Keratinocyte (primary cell): Measurements from ENCODE around the gene CCT8L2. TPM values are rescaled to one million over a fixed set of nuclear protein-coding genes. Genes with fewer than 3 reads are reported as not detected.
"Not testable (repeated sequence)": the region's sequence is repeated elsewhere in the genome, so short reads cannot be mapped to it uniquely, and the experiment has no call there.

ENCODE experiments used
- DNase-seq: peaks from one replicate; pipeline ENCODE4 v3.0.0-alpha.2; 2011; ENCODE audit warnings: low read depth, missing footprints, low spot score
- FAIRE-seq: peaks from 2 replicates; lab custom pipeline; 2011; peaks lifted over from hg19 to GRCh38; lab: Jason Lieb, UNC
- H2AFZ ChIP-seq: 2 replicates; pipeline ENCODE4 v1.6.0; 2012; ENCODE audit warnings: low read length, control low read depth, inconsistent platforms; ENCODE audit not compliant: control insufficient read depth
- H3K27ac ChIP-seq: 2 replicates; pipeline ENCODE4 v1.5.1; 2011; ENCODE audit warnings: low read length; ENCODE audit not compliant: control insufficient read depth, insufficient read depth
- H3K27me3 ChIP-seq: 3 replicates; pipeline ENCODE4 v1.6.0; 2011; ENCODE audit warnings: low read length; ENCODE audit not compliant: control insufficient read depth, insufficient read depth; ENCODE audit errors: extremely low read depth
- H3K36me3 ChIP-seq, 2 experiments: 2 replicates in 1 of 2; 3 replicates in 1 of 2; pipeline ENCODE4 v1.5.1; 2011; ENCODE audit warnings: low read length in 2 of 2, mild to moderate bottlenecking in 1 of 2; ENCODE audit not compliant: control insufficient read depth in 2 of 2, insufficient read depth in 2 of 2; ENCODE audit errors: extremely low read depth in 1 of 2
- H3K4me1 ChIP-seq: 3 replicates; pipeline ENCODE4 v1.5.1; 2011; ENCODE audit warnings: low read length; ENCODE audit not compliant: control insufficient read depth, insufficient read depth; ENCODE audit errors: extremely low read depth
- H3K4me2 ChIP-seq: 3 replicates; pipeline ENCODE4 v1.6.0; 2011; ENCODE audit warnings: low read depth, low read length; ENCODE audit not compliant: control insufficient read depth, insufficient read depth; ENCODE audit errors: extremely low read depth
- H3K4me3 ChIP-seq, 3 experiments: fragments of 200-600 bp in 1 of 3; sonication (generic) in 1 of 3; 2 replicates in 2 of 3; 3 replicates in 1 of 3; pipeline ENCODE4 v1.5.1; 2011 to 2016; ENCODE audit warnings: low read length in 3 of 3, mild to moderate bottlenecking in 3 of 3, control low read depth in 2 of 3, inconsistent platforms in 1 of 3, low read depth in 1 of 3, mixed read lengths in 1 of 3, mixed run types in 1 of 3, moderate library complexity in 1 of 3; ENCODE audit not compliant: control insufficient read depth in 2 of 3, insufficient read depth in 2 of 3; ENCODE audit errors: extremely low read depth in 1 of 3
- H3K79me2 ChIP-seq: 2 replicates; pipeline ENCODE4 v1.6.0; 2012; ENCODE audit warnings: low read length; ENCODE audit not compliant: control insufficient read depth, insufficient read depth
- H3K9ac ChIP-seq: 3 replicates; pipeline ENCODE4 v1.6.0; 2011; ENCODE audit warnings: low read length; ENCODE audit not compliant: control insufficient read depth, insufficient read depth; ENCODE audit errors: extremely low read depth
- H3K9me1 ChIP-seq: 3 replicates; pipeline ENCODE4 v1.6.0; 2011; ENCODE audit warnings: low read length; ENCODE audit not compliant: control insufficient read depth, insufficient read depth; ENCODE audit errors: extremely low read depth
- H3K9me3 ChIP-seq: 2 replicates; pipeline ENCODE4 v1.5.1; 2012; ENCODE audit warnings: low read depth, low read length; ENCODE audit not compliant: control insufficient read depth
- H4K20me1 ChIP-seq: 3 replicates; pipeline ENCODE4 v1.6.0; 2011; ENCODE audit warnings: low read length; ENCODE audit not compliant: control insufficient read depth, insufficient read depth; ENCODE audit errors: extremely low read depth
- EZH2 ChIP-seq: IDR thresholded peaks from one replicate; pipeline ENCODE4 v1.6.1; 2012; ENCODE audit warnings: inconsistent platforms, mild to moderate bottlenecking, low read length, moderate library complexity
- dilution Hi-C: fragments of 300-500 bp; cut with MboI; formaldehyde crosslinking; loops from one replicate; pipeline ENCODE4 v1.7.0; 2020; ENCODE audit warnings: low sequenced_read_pairs; ENCODE audit not compliant: extremely low pct_ligation_motif_present
- polyA plus RNA-seq, 5 experiments: library from polyadenylated mRNA; depleted of rRNA in 3 of 5; stranded (reverse) in 3 of 5; stranded (forward) in 1 of 5; unstranded in 1 of 5; fragments of >200 nt; gene quantifications; 1 replicate in 1 of 5; 2 replicates in 3 of 5; 3 replicates in 1 of 5; pipeline versions ENCODE4 v1.2.1 to v1.2.3, GENCODE V29; 2011 to 2012; ENCODE audit warnings: missing spikeins in 2 of 5, low read depth in 1 of 5, low replicate concordance in 1 of 5
- TF ChIP-seq, protein P1 (sequence below), 3 experiments: IDR thresholded peaks in 1 of 3; conservative IDR thresholded peaks in 1 of 3; optimal IDR thresholded peaks in 1 of 3; 2 replicates in 2 of 3; 3 replicates in 1 of 3; pipeline versions ENCODE3 to v1.5.1; 2011; ENCODE audit warnings: low read length in 3 of 3, mild to moderate bottlenecking in 3 of 3, moderate library complexity in 2 of 3, control low read depth in 1 of 3, inconsistent platforms in 1 of 3; ENCODE audit not compliant: insufficient read depth in 2 of 3; ENCODE audit errors: extremely low read depth in 1 of 3

Gene CCT8L2
- polyA plus RNA-seq, 1 donor (not counting 4 experiments of a cell fraction or from before 2014, with no cell fraction given), result not detected

GRCh38 chr22:16559056-16559955 lies 33.3 kb downstream of the CCT8L2 start:
- no peak for FAIRE-seq
- H4K20me1 ChIP-seq, result no peaks in the 10 kb centered on the region
- H3K4me2 ChIP-seq, result no peak overlapping the region
- H3K4me3 ChIP-seq, result no peak overlapping the region
- no peaks in the 10 kb centered on the region for H3K4me1 ChIP-seq
- no peak overlapping the region for H3K9ac ChIP-seq
- no peaks in the 10 kb centered on the region for H3K36me3 ChIP-seq
- H3K9me3 ChIP-seq, result no peaks in the 10 kb centered on the region
- no peaks in the 10 kb centered on the region for H3K27me3 ChIP-seq
- no peaks in the 10 kb centered on the region for H3K9me1 ChIP-seq
- no peak overlapping the region for H2AFZ ChIP-seq
- DNase-seq, result no peak
- dilution Hi-C loops, result no loop called here
- H3K79me2 ChIP-seq, result no peaks in the 10 kb centered on the region
- TF ChIP-seq EZH2, result no peak
- TF ChIP-seq, protein P1, sequence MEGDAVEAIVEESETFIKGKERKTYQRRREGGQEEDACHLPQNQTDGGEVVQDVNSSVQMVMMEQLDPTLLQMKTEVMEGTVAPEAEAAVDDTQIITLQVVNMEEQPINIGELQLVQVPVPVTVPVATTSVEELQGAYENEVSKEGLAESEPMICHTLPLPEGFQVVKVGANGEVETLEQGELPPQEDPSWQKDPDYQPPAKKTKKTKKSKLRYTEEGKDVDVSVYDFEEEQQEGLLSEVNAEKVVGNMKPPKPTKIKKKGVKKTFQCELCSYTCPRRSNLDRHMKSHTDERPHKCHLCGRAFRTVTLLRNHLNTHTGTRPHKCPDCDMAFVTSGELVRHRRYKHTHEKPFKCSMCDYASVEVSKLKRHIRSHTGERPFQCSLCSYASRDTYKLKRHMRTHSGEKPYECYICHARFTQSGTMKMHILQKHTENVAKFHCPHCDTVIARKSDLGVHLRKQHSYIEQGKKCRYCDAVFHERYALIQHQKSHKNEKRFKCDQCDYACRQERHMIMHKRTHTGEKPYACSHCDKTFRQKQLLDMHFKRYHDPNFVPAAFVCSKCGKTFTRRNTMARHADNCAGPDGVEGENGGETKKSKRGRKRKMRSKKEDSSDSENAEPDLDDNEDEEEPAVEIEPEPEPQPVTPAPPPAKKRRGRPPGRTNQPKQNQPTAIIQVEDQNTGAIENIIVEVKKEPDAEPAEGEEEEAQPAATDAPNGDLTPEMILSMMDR (optimal IDR thresholded peaks at IDR 0.05 in 1 of 3, IDR thresholded peaks at IDR 0.05 in 1 of 3, conservative IDR thresholded peaks at IDR 0.05 in 1 of 3; ENCODE audit: extremely low read depth in 1 of 3, insufficient read depth in 2 of 3, low read length in 3 of 3), result no peak
- H3K27ac ChIP-seq, result no peak overlapping the region

GRCh38 chr22:16558376-16558945 lies 34.1 kb downstream of the CCT8L2 start:
- H4K20me1 ChIP-seq, H3K4me2 ChIP-seq, H3K79me2 ChIP-seq, H3K4me3 ChIP-seq, DNase-seq, H3K4me1 ChIP-seq, dilution Hi-C loops, H3K36me3 ChIP-seq, H3K27me3 ChIP-seq, H3K9ac ChIP-seq, H3K9me3 ChIP-seq, H2AFZ ChIP-seq, H3K9me1 ChIP-seq, FAIRE-seq, H3K27ac ChIP-seq: not testable (repeated sequence)

GRCh38 chr22:16557511-16557910 lies 35.1 kb downstream of the CCT8L2 start:
- dilution Hi-C loops, H3K4me1 ChIP-seq, H3K79me2 ChIP-seq, H2AFZ ChIP-seq, H3K9ac ChIP-seq, H3K27ac ChIP-seq, H3K27me3 ChIP-seq, H3K9me1 ChIP-seq, H3K9me3 ChIP-seq, H3K36me3 ChIP-seq, H3K4me3 ChIP-seq, FAIRE-seq, H3K4me2 ChIP-seq, DNase-seq, H4K20me1 ChIP-seq: not testable (repeated sequence)

DNA sequence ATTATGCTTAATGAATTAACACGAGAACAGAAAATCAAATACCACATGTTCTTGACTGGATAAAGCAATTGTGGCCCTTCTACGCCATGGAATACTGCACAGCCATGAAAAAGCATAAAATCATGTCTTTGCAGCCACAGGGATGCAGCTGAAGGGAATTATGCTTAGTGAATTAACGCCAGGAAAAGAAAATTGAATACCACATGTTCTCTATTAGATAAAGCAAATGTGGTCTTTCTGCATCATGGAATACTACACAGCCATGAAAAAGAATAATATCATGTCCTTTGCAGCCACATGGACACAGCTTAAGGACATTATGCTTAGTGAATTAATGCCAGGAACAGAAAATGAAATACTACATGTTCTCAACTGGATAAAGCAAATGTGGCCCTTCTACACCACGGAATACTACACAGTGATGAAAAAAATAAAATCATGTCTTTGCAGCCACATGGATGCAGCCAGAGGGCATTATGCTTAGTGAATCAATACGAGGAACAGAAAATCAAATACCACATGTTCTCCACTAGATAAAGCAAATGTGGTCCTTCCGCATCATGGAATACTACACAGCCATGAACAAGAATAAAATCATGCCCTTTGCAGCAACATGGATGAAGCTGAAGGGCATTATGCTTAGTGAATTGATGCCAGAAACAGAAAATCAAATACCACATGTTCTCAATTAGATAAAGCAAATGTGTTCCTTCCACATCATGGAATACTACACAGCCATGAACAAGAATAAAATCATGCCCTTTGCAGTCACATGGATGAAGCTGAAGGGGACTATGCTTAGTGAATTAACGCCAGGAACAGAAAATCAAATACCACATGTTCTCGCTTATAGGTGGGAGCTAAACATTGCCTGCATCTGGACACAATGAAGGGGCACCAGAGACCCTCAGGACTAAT lies 37.3 kb downstream of the CCT8L2 start:
- H3K27ac ChIP-seq, DNase-seq, H3K27me3 ChIP-seq, H4K20me1 ChIP-seq, dilution Hi-C loops, H3K79me2 ChIP-seq, H3K4me2 ChIP-seq, H3K9ac ChIP-seq, H3K4me3 ChIP-seq, H3K9me3 ChIP-seq, H2AFZ ChIP-seq, H3K9me1 ChIP-seq, H3K36me3 ChIP-seq, FAIRE-seq, H3K4me1 ChIP-seq: not testable (repeated sequence)
